GM18517 (cell line): ENCODE measurements around the gene DNM3.

ENCODE experiments used
- ATAC-seq: cut with Tn5 transposase; IDR thresholded peaks from one replicate; pipeline ENCODE4 v1.9.1; 2021; ENCODE audit warnings: mild to moderate bottlenecking, moderate library complexity; ENCODE audit not compliant: unreplicated experiment

Gene DNM3

GRCh38 chr1:172442843-172443565, 601.7 kb downstream of the DNM3 start:
- ATAC-seq: no peak

GRCh38 chr1:172443666-172444453, 602.6 kb downstream of the DNM3 start, which contains the start of gene PIGC:
Gene PIGC, minus strand, starts transcription at chr1:172444069. Its CDS starts 1,447 bp downstream, at chr1:172442622.
- ATAC-seq: peak; percentile 96

- ATAC-seq: no peak
These were observed 605.2 kb downstream of the DNM3 start for GRCh38 chr1:172446547-172446946.

GRCh38 chr1:172447641-172448040, 606.3 kb downstream of the DNM3 start:
- ATAC-seq: no peak

GRCh38 chr1:172448995-172449584, 607.8 kb downstream of the DNM3 start:
- no peak for ATAC-seq

- peak; percentile 84 for ATAC-seq
These were observed 608.6 kb downstream of the DNM3 start for GRCh38 chr1:172449585-172450523.

- ATAC-seq: no peak
These were observed 609.2 kb downstream of the DNM3 start for GRCh38 chr1:172450524-172450885.

- ATAC-seq: no peak
These were observed 609.7 kb downstream of the DNM3 start for GRCh38 chr1:172451002-172451443.

GRCh38 chr1:172452536-172453152, 611.3 kb downstream of the DNM3 start:
- no peak for ATAC-seq

GRCh38 chr1:172453153-172453545, 611.9 kb downstream of the DNM3 start:
- ATAC-seq: no peak

GRCh38 chr1:172453607-172454006, 612.3 kb downstream of the DNM3 start:
- no peak for ATAC-seq

GRCh38 chr1:172455451-172455850, 614.2 kb downstream of the DNM3 start:
- ATAC-seq: no peak

- no peak for ATAC-seq
These were observed 615.1 kb downstream of the DNM3 start for GRCh38 chr1:172456344-172456769.

GRCh38 chr1:172457479-172458130, 616.3 kb downstream of the DNM3 start:
- no peak for ATAC-seq

GRCh38 chr1:172460177-172460576, 618.9 kb downstream of the DNM3 start:
- no peak for ATAC-seq

GRCh38 chr1:172460887-172461315, 619.6 kb downstream of the DNM3 start:
- ATAC-seq: no peak
